ENCODE measurements around the gene RASSF5.

DNA sequence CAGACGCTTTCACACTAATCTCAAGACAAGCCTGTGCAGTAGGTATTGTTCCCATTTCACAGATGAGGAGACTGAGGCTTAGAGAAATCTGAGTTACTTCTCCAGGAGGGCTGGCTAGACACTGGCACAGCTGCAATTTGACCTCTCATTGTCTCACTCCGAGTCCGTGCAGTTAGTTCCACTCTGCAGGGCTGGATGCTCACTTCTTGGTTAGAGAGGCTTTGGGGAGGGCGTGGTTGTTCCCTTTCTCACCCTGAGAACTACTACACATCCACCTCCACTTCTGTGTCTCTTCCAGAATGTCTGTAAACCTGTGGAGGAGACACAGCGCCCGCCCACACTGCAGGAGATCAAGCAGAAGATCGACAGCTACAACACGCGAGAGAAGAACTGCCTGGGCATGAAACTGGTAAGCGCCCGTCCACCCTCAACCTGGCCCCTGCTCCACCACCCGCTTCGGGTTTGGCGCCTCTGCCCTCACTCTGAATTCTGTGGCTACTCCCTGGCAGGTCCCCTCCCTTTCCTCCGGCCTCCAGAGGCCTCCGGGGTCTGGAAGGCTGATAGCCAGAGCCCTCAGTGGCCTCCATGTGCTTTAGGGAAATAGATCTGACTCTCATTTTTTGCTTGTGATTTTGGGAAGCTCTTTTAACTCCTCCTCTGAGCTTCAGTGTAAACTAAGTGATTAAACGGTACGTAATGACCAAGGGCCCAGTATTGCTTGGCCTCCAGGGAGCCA lies 75.8 kb downstream of the RASSF5 start:
- TF ChIP-seq, protein P1, sequence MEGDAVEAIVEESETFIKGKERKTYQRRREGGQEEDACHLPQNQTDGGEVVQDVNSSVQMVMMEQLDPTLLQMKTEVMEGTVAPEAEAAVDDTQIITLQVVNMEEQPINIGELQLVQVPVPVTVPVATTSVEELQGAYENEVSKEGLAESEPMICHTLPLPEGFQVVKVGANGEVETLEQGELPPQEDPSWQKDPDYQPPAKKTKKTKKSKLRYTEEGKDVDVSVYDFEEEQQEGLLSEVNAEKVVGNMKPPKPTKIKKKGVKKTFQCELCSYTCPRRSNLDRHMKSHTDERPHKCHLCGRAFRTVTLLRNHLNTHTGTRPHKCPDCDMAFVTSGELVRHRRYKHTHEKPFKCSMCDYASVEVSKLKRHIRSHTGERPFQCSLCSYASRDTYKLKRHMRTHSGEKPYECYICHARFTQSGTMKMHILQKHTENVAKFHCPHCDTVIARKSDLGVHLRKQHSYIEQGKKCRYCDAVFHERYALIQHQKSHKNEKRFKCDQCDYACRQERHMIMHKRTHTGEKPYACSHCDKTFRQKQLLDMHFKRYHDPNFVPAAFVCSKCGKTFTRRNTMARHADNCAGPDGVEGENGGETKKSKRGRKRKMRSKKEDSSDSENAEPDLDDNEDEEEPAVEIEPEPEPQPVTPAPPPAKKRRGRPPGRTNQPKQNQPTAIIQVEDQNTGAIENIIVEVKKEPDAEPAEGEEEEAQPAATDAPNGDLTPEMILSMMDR (IDR thresholded peaks at IDR 0.05), result no peak
- TF ChIP-seq EZH2 (IDR thresholded peaks at IDR 0.05; ENCODE audit: borderline replicate concordance, insufficient read depth, low read depth, low read length, poor library complexity, severe bottlenecking), result no peak

All from B cell (primary cell).